Measurements from ENCODE around the gene TXNRD2.

Gene TXNRD2

GRCh38 chr22:19844377-19845053 lies 97.1 kb downstream of the TXNRD2 start:
- DNase-seq (ENCODE audit: low read depth), result no peak
- H3K4me3 ChIP-seq (ENCODE audit: low read depth, low read length), result no peak overlapping the region
- peak; percentile 26 for TF ChIP-seq CTCF (IDR thresholded peaks at IDR 0.05; ENCODE audit: low read depth, low read length, missing control alignments)
- in situ Hi-C loops (cut with HindIII; ENCODE audit: low sequenced_read_pairs), result no loop called here

- in situ Hi-C loops (cut with HindIII; ENCODE audit: low sequenced_read_pairs), result no loop called here
- TF ChIP-seq CTCF (IDR thresholded peaks at IDR 0.05; ENCODE audit: low read depth, low read length, missing control alignments), result no peak
- H3K4me3 ChIP-seq (ENCODE audit: low read depth, low read length), result no peak overlapping the region
- DNase-seq (ENCODE audit: low read depth), result no peak
These were observed 97.7 kb downstream of the TXNRD2 start for GRCh38 chr22:19843857-19844376.

- no peak for DNase-seq (ENCODE audit: low read depth)
- in situ Hi-C loops (cut with HindIII; ENCODE audit: low sequenced_read_pairs), result no loop called here
- TF ChIP-seq CTCF (IDR thresholded peaks at IDR 0.05; ENCODE audit: low read depth, low read length, missing control alignments), result no peak
- H3K4me3 ChIP-seq (ENCODE audit: low read depth, low read length), result no peak overlapping the region
These were observed 98.3 kb downstream of the TXNRD2 start for GRCh38 chr22:19843107-19843856.

GRCh38 chr22:19842393-19843106 lies 99.1 kb downstream of the TXNRD2 start:
- no peak for TF ChIP-seq CTCF (IDR thresholded peaks at IDR 0.05; ENCODE audit: low read depth, low read length, missing control alignments)
- no peak for DNase-seq (ENCODE audit: low read depth)
- H3K4me3 ChIP-seq (ENCODE audit: low read depth, low read length), result no peak overlapping the region
- in situ Hi-C loops (cut with HindIII; ENCODE audit: low sequenced_read_pairs), result no loop called here

- DNase-seq (ENCODE audit: low read depth), result no peak
- TF ChIP-seq CTCF (IDR thresholded peaks at IDR 0.05; ENCODE audit: low read depth, low read length, missing control alignments), result no peak
- in situ Hi-C loops (cut with HindIII; ENCODE audit: low sequenced_read_pairs), result no loop called here
- no peak overlapping the region for H3K4me3 ChIP-seq (ENCODE audit: low read depth, low read length)
These were observed 99.8 kb downstream of the TXNRD2 start for GRCh38 chr22:19841641-19842392.
